ENCODE data around the gene TEP1. TPM values are rescaled to one million over a fixed set of nuclear protein-coding genes. Genes with fewer than 3 reads are reported as not detected.

Gene TEP1
- total and polyA plus RNA-seq, 2 of the 8 experiments (the other 6 are each of a cell fraction or from before 2014, with no cell fraction given), result 6.9 to 10.7 TPM

DNA sequence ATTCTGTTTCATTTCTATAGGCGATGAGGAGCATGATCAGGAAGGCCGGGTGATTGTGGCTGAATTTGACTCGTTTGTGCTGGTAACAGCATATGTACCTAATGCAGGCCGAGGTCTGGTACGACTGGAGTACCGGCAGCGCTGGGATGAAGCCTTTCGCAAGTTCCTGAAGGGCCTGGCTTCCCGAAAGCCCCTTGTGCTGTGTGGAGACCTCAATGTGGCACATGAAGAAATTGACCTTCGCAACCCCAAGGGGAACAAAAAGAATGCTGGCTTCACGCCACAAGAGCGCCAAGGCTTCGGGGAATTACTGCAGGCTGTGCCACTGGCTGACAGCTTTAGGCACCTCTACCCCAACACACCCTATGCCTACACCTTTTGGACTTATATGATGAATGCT, 43.7 kb upstream of the TEP1 start:
- Histone ChIP-seq H3K23me2 (ENCODE audit: low read depth, low read length) (peaks cover 13% of the 10 kb centered on the region), H3K4me3 (ENCODE audit: extremely low read depth in 1 of 4, insufficient read depth in 2 of 4, low read depth in 3 of 4, low read length in 4 of 4) (peak overlapping the region in 1 of 4 experiments; percentile 86; a peak in 4 of 8 replicates), H3K9me3 (ENCODE audit: insufficient read depth in 2 of 2, low read depth in 1 of 2, low read length in 1 of 2) (no peaks in the 10 kb centered on the region), H4K20me1 (replicated peaks in 1 of 2; ENCODE audit: control insufficient read depth in 1 of 2, insufficient read depth in 2 of 2, low read length in 2 of 2) (peaks cover 0 to 12% of the 10 kb centered on the region in 2 experiments), H3K56ac (replicated peaks; ENCODE audit: insufficient read length, low read depth, low read length) (no peak overlapping the region), H4K5ac (ENCODE audit: insufficient read length, low read depth, low read length) (no peak overlapping the region), H3K27me3 (replicated peaks in 1 of 4; ENCODE audit: control insufficient read depth in 3 of 4, extremely low read depth in 1 of 4, insufficient read depth in 3 of 4, low read length in 3 of 4) (no peaks in the 10 kb centered on the region), H3K18ac (ENCODE audit: extremely low read depth, low read length) (no peak overlapping the region), H2BK12ac (ENCODE audit: low read depth, low read length) (no peak overlapping the region), H2AFZ (ENCODE audit: low read length) (no peak overlapping the region), H3K4me2 (ENCODE audit: insufficient read depth in 1 of 2, low read depth in 2 of 2, low read length in 2 of 2) (peak overlapping the region; percentile 74 to 79; a peak in 2 of 4 replicates), H2BK120ac (replicated peaks; ENCODE audit: low read depth, low read length) (no peak overlapping the region), H2AK5ac (ENCODE audit: low read depth, low read length) (no peak overlapping the region), H2BK20ac (ENCODE audit: low read length) (no peak overlapping the region), H2BK15ac (ENCODE audit: low read length) (no peak overlapping the region), H3K4me1 (replicated peaks in 1 of 4; ENCODE audit: control insufficient read depth in 3 of 4, insufficient read depth in 4 of 4, low read length in 3 of 4) (peaks cover 0 to 10% (median 2%) of the 10 kb centered on the region in 4 experiments; a peak in 4 of 7 replicates), H3K14ac (ENCODE audit: insufficient read length) (no peak overlapping the region), H3K79me2 (ENCODE audit: control insufficient read depth in 1 of 2, insufficient read depth in 2 of 2, low read length in 2 of 2) (peaks cover 7 to 50% of the 10 kb centered on the region in 2 experiments), H3K9ac (replicated peaks in 1 of 4; ENCODE audit: extremely low read depth in 1 of 4, low read depth in 3 of 4, low read length in 3 of 4) (no peak overlapping the region), H3K27ac (ENCODE audit: low read depth, low read length) (no peak overlapping the region), H4K8ac (ENCODE audit: extremely low read depth, insufficient read depth, low read length) (no peak overlapping the region), H2BK5ac (ENCODE audit: low read depth, low read length) (no peak overlapping the region), H3K36me3 (ENCODE audit: control insufficient read depth in 2 of 4, insufficient read depth in 4 of 4, low read length in 3 of 4) (peaks cover 18 to 46% (median 32%) of the 10 kb centered on the region in 4 experiments; a peak in 7 of 8 replicates), H3K4ac (replicated peaks; ENCODE audit: insufficient read length, low read depth, low read length) (no peak overlapping the region), H4K91ac (replicated peaks; ENCODE audit: insufficient read length, low read length) (no peak overlapping the region), H3K79me1 (ENCODE audit: low read depth, low read length) (peaks cover 6% of the 10 kb centered on the region), H3K23ac (ENCODE audit: insufficient read length) (no peak overlapping the region)
- WGBS, 2 experiments (ENCODE audit: extremely low coverage in 1 of 2, insufficient coverage in 1 of 2, insufficient read length in 1 of 2, insufficient replicate concordance in 2 of 2, low coverage in 1 of 2, low lambda C conversion rate in 2 of 2, missing lambda C conversion rate in 1 of 2), result 93% methylated on average over 13 of the region's 13 CpGs; no CpG with 5 or more reads in 1 of the 2 experiments
- ChIA-PET CTCF (ENCODE audit: partially characterized antibody) (interaction anchor here (0.9 kb wide), 1 partner anchor 150 kb away, joined by 3 read pairs; no protein-coding TSS in a partner anchor), POLR2A (ENCODE audit: partially characterized antibody) (interaction anchor here (1.0 to 5.5 kb wide), 12 partner anchors 12 to 544 kb away, joined by 3 to 88 read pairs (median 12); partner anchors contain the start of genes KLHL33, PARP2 and PNP)
- FAIRE-seq (no peak), DNase-seq (ENCODE audit: low read depth in 1 of 2, low spot score in 2 of 2) (no peak)
- peak; percentile 41; the same call in 1 of the 2 replicates for TF ChIP-seq POLR2AphosphoS5 (IDR thresholded peaks at IDR 0.05; ENCODE audit: low read depth, low read length)
- 0 out of 3 replicates have a peak, but pooled peaks of 1 of the 2 experiments have one; percentile 63 for TF ChIP-seq POLR2A (IDR thresholded peaks at IDR 0.05; ENCODE audit: control extremely low read depth in 1 of 2, low read depth in 2 of 2, low read length in 2 of 2)
